Measurements from ENCODE around the gene TBRG1.
"Not testable (repeated sequence)": the region's sequence is repeated elsewhere in the genome, so short reads cannot be mapped to it uniquely, and the experiment has no call there.

Gene TBRG1, protein sequence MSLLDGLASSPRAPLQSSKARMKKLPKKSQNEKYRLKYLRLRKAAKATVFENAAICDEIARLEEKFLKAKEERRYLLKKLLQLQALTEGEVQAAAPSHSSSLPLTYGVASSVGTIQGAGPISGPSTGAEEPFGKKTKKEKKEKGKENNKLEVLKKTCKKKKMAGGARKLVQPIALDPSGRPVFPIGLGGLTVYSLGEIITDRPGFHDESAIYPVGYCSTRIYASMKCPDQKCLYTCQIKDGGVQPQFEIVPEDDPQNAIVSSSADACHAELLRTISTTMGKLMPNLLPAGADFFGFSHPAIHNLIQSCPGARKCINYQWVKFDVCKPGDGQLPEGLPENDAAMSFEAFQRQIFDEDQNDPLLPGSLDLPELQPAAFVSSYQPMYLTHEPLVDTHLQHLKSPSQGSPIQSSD

GRCh38 chr11:124622531-124623451, at the start of gene TBRG1:
Gene TBRG1 (plus strand): TSS chr11:124622864. CDS start chr11:124623084, 220 bp downstream.
- DNase-seq, result peak; percentile 84 to 87

DNA sequence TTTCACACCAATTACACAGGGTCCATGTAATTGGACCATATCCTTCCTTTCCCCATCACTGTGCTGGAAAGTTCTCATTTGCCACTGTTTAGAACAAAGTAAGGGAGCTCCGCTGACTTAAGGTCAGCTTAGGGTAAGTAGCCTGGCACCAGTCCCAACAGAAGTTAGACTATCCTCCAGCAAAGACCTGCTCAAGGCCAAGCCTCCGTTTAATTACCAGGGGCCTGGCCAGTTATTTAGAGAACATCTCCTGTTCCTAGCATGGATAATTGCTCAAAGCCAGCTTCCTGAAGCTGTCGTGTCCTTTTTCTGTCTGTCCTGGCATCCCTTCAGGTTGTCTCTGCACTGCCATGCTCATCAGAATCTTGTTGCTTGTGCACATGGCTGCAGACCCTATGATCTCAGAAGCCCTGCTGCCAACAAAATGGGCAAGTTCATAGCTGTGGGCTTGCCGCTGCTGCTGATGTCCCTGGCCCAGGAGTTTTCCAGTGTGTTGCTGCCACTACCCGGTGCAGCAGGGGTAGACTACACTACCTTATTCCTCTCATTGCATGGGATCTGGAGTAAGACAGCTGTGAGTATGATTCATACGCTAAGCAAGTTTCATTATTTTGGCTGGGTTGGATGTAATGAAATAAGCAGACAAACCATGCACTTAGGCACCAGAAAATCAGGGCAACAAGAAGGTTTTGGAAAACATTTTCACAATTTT, 44.8 kb upstream of the TBRG1 start:
- DNase-seq, result no peak

- DNase-seq, result no peak
Observed at GRCh38 chr11:124578761-124579160, 43.9 kb upstream of the TBRG1 start.

- DNase-seq, result no peak
Observed at GRCh38 chr11:124581817-124582216, 40.8 kb upstream of the TBRG1 start.

- DNase-seq, result no peak
Observed at GRCh38 chr11:124582565-124582964, 40.1 kb upstream of the TBRG1 start.

GRCh38 chr11:124583781-124584180, 38.9 kb upstream of the TBRG1 start:
- DNase-seq, result no peak

GRCh38 chr11:124584681-124585372, 37.8 kb upstream of the TBRG1 start:
- DNase-seq, result no peak

DNA sequence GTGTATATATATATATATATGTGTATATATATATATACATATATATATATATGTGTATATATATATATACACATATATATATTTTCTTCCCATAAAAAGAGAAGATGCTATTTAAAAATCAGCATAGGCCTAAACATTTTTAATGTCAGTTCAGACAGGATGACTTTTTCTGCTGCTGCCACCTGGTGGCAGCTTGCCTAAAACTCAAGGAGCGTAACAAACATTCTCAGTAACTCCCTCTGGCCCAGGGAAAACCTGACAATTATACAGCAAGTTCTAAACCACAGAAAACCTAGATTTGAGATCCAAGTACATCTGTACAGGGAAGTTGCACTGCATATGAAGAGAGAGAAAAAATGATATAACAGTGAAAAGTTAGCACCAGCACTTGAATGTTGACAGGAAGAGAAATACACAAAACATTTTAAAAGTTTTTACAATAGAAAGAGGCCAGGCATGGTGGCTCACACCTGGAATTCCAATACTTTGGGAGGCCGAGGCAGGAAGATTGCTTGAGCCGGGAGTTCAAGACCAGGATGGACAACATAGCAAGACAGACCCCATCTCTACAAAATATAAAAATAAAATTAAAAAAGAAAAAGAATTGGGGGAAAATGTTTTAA, 36.3 kb upstream of the TBRG1 start:
- peak; percentile 20 to 36 for DNase-seq

DNA sequence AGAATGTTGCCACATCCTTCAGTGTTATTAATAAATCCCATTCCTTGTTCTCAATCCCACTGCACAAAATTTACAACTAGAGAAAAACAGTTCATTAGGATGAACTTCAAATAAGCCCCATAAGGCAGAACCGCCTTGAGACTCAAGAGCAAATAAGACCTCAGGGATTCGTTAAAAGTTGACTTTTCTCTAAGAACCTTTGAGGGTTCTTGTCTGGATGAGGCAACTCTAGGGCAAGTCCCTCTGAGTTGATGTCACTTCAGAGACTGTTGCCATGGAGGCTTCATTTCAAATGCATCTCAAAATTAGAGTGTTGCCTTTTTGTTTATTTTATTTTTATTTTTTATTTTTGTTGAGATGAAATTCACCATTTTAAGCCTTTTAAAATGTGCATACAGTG, 31.2 kb upstream of the TBRG1 start:
- DNase-seq, result no peak

DNA sequence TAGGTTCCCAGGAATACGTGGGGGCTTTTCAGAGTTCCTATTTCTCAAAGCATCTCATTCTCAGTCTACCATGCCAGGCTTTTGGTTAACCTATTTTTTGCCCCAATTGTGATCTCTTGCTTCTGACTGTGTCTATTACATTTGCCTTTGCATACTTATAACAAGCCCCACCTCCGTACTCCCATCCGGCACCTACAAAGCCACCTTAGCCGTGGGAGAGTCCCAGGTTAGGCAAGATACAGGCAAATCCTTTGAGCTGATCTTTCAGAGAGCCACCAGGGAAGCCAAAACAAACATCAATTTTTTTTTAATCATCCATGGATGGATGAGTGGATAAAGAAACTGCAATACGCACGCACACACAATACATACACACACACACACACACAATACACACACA, 30.0 kb upstream of the TBRG1 start:
- DNase-seq, result no peak

- DNase-seq, result no peak
Observed at GRCh38 chr11:124595302-124595701, 27.4 kb upstream of the TBRG1 start.

GRCh38 chr11:124597626-124598025, 25.0 kb upstream of the TBRG1 start:
- DNase-seq, result no peak

DNA sequence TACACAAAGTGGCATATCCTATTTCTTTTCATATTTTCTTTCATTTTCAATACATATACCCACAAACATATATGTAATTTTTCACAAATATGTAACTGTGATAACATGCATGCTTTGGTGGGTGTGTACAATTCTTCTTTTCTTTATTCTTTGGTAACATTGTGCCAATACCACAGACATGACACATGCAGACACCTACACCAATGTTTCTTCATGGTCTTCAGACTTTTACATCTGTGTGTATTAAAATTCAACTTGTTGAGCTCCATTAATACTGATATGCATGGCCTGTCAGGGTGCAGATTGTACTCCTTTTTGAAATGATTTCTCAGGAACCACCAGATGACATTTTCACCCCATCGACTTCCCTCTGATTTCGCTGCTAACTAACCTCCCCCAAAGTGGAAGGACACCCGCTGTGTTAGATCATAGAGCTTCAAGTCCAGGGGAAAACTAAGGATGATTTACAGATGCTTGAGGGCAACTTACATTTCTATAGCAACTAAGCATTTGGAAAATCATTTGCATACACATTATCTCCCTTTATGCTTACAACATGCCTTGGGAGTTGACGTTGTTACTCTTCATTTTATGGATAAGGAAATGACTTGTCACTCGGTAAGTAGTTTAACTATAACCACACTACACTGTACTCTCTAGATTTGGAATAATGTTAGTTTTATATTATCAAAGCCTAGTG, 21.9 kb upstream of the TBRG1 start:
- no peak for DNase-seq

DNA sequence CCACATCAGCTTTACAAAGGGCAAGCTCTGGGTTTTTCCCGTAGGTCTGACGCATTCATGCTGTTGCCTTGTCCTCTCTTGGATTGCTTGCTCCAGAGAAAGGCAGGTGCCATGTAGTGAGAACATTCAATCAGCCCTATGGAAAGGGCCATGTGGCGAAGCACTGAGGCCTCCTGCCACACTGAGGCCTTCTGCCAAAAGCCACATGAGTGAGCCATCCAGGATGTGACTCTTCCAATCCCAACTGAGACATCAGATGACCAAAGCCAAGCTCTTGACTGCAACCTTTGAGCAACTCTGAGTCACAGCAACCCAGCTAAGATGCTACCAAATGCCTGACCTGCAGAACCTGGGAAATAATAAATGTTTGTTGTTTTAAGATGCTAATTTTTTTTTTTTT, 20.5 kb upstream of the TBRG1 start:
- DNase-seq, result no peak

GRCh38 chr11:124602723-124603122, 19.9 kb upstream of the TBRG1 start:
- DNase-seq, result not testable (repeated sequence)

DNA sequence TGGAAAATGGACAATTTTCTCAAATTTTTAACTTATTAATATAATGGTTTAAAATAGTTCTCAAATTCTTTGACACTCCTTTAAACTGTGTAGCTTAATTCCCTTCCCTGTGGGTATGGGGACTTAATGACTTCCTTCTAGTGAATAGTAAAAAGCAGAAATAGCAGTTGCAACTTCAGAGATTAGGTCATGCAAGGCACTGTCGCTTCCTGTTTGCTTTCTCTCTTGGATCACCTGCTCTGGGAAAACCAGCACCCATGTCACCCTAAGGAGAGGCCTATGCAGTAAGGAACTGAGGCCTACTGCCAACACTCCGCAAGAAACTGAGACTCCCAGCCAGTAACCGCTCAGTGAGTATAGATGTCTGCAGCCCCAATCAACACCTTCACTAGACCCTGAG, 16.9 kb upstream of the TBRG1 start:
- DNase-seq, result peak in 1 of 2 donors; percentile 1

- no peak for DNase-seq
Observed at GRCh38 chr11:124608147-124608546, 14.5 kb upstream of the TBRG1 start.

- no peak for DNase-seq
Observed at GRCh38 chr11:124610295-124610694, 12.4 kb upstream of the TBRG1 start.

DNA sequence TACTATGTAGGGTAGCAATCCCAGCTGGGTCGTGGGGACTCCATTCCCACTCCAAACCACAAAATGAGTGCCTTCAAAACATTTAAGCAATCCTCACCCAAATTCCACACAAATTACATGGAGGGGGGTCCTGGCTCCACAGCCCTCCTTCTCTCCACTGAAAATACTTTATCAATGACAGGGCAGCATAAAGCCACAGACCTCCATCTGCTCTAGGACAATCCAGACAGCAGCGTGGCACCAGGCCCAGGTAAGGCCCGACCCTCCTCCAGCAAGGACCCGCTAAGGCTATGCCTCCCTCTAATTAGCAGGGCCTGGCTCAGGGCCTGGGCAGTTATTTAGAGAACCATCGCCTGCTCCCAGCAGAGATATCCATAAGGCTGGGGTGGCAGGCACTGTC, 11.6 kb upstream of the TBRG1 start, which contains the start of gene PANX3:
PANX3 (plus strand) TSS at position 365 of the 400 bp plus-strand sequence. CDS start 129 bp downstream, outside the sequence.
- DNase-seq, result no peak

DNA sequence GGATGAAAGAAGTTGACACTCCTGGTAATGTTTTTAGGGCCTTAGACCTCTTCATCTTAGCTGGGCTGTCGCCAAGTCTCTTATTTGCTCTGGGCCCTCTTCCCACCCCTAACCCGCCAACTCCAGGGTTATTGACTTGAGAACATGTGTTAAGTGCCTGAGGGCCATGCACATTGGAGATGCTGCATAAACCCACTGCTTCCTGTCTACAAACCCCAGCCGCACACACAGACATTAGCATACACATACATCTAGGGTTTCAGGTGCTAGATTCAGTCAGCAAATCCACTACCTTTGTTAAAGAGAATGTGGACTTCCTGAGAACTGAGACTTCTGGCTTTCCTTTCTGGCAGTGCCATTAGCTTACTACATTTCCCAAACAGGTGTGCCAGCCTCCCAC, 10.6 kb upstream of the TBRG1 start:
- DNase-seq, result no peak

DNA sequence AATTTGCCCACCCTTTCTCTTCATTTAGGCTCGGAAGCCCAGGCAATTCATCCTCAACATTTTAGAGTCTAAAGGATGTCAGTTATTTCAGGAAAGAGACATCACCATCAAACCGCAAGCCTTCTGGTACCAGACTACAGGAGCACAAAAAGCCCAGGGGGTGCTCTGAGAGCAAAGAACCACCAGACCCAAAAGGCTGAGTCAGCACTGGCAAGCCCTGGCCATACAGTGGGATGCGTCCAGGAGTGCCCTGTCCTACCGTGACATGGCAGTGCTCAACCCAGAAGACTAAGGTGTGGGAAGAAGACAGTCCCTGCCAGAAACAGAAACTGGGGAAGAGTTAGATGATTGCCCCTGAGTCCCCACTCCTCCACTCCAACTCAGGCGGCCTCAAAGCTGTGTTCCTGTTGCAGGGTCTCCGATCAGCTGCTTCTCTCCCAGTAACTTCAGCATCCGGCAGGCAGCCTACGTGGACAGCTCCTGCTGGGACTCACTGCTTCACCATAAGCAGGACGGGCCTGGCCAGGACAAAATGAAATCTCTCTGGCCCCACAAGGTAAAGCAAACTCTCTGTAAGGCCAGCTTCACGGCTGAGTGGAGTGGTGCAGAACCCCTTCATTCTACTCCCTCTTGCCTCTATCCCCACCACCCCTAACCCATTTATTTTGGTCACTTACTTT, 10.0 kb upstream of the TBRG1 start:
- DNase-seq, result no peak
